CD14-positive monocyte (primary cell): ENCODE data around the gene CALCOCO2. TPM values are rescaled to one million over a fixed set of nuclear protein-coding genes. Genes with fewer than 3 reads are reported as not detected.

Experiments used
- DNase-seq, 3 donors: peaks; one replicate each; pipeline ENCODE4 v3.0.0-alpha.2; 2011 to 2022
- H2AFZ ChIP-seq: 2 replicates; pipeline ENCODE4 v1.6.0; 2012; ENCODE audit warnings: mild to moderate bottlenecking, low read depth, low read length, inconsistent platforms; ENCODE audit not compliant: insufficient read depth, poor library complexity, severe bottlenecking
- H3K27ac ChIP-seq, 2 donors: 1 replicate in 1 of 2; 2 replicates in 1 of 2; pipeline ENCODE4 v1.5.1; 2012 to 2013; ENCODE audit warnings: low read length in 2 of 2, control low read depth in 1 of 2, inconsistent platforms in 1 of 2, low read depth in 1 of 2, mild to moderate bottlenecking in 1 of 2
- H3K27me3 ChIP-seq, 2 donors: one replicate each; pipeline versions ENCODE4 v1.6.0 to v1.6.1; 2011 to 2013; ENCODE audit warnings: low read length in 2 of 2; ENCODE audit not compliant: control insufficient read depth in 2 of 2, insufficient read depth in 2 of 2
- H3K36me3 ChIP-seq, 2 donors: replicated peaks in 1 of 2; 1 replicate in 1 of 2; 2 replicates in 1 of 2; pipeline versions ENCODE4 v1.5.1 to v1.6.1; 2012 to 2013; ENCODE audit warnings: low read length in 2 of 2, control low read depth in 1 of 2, inconsistent platforms in 1 of 2, mild to moderate bottlenecking in 1 of 2; ENCODE audit not compliant: insufficient read depth in 2 of 2, control insufficient read depth in 1 of 2
- H3K4me1 ChIP-seq, 2 donors: 1 replicate in 1 of 2; 2 replicates in 1 of 2; pipeline versions ENCODE4 v1.5.1 to v1.6.1; 2012 to 2013; ENCODE audit warnings: low read length in 2 of 2, control low read depth in 1 of 2, inconsistent platforms in 1 of 2, mild to moderate bottlenecking in 1 of 2, moderate library complexity in 1 of 2; ENCODE audit not compliant: insufficient read depth in 2 of 2, control insufficient read depth in 1 of 2
- H3K4me2 ChIP-seq: replicated peaks from 2 replicates; pipeline ENCODE3; 2012; ENCODE audit warnings: low read length, moderate library complexity, mild to moderate bottlenecking; ENCODE audit not compliant: poor library complexity, severe bottlenecking; ENCODE audit errors: extremely low read depth
- H3K4me3 ChIP-seq, 3 experiments: fragments of 200-600 bp in 1 of 3; sonication (generic) in 1 of 3; replicated peaks in 1 of 3; 1 replicate in 2 of 3; 2 replicates in 1 of 3; pipeline ENCODE4 v1.5.1; 2011 to 2013; ENCODE audit warnings: low read length in 3 of 3, mild to moderate bottlenecking in 3 of 3, control low read depth in 2 of 3, low read depth in 2 of 3, inconsistent platforms in 1 of 3, moderate library complexity in 1 of 3
- H3K79me2 ChIP-seq: 2 replicates; pipeline ENCODE4 v1.6.0; 2012; ENCODE audit warnings: mild to moderate bottlenecking, control low read depth, inconsistent platforms, low read length, moderate library complexity; ENCODE audit not compliant: insufficient read depth
- H3K9ac ChIP-seq: 2 replicates; pipeline ENCODE4 v1.6.0; 2017; ENCODE audit warnings: low read length, mild to moderate bottlenecking; ENCODE audit not compliant: insufficient read depth, poor library complexity, severe bottlenecking
- H3K9me3 ChIP-seq, 2 donors: replicated peaks in 1 of 2; 1 replicate in 1 of 2; 2 replicates in 1 of 2; pipeline versions ENCODE4 v1.5.1 to v1.6.1; 2012 to 2013; ENCODE audit warnings: low read length in 2 of 2, control low read depth in 1 of 2; ENCODE audit not compliant: control insufficient read depth in 1 of 2, insufficient read depth in 1 of 2
- H4K20me1 ChIP-seq: 2 replicates; pipeline ENCODE4 v1.6.0; 2012; ENCODE audit warnings: mild to moderate bottlenecking, low read length, control low read depth, moderate library complexity; ENCODE audit not compliant: insufficient read depth
- H3K27ac Mint-ChIP-seq, 7 donors: one replicate each; pipeline ENCODE4 v1.8.0; 2020; ENCODE audit warnings: mild to moderate bottlenecking in 7 of 7, mixed read lengths in 7 of 7, moderate library complexity in 6 of 7, inconsistent platforms in 2 of 7
- H3K27me3 Mint-ChIP-seq, 3 donors: one replicate each; pipeline ENCODE4 v1.8.0; 2021 to 2022; ENCODE audit warnings: low read depth in 3 of 3, mild to moderate bottlenecking in 3 of 3, mixed read lengths in 3 of 3, moderate library complexity in 3 of 3, inconsistent platforms in 1 of 3
- H3K36me3 Mint-ChIP-seq, 2 donors: one replicate each; pipeline ENCODE4 v1.8.0; 2020; ENCODE audit warnings: mixed read lengths in 2 of 2, inconsistent platforms in 1 of 2, mild to moderate bottlenecking in 1 of 2
- H3K4me1 Mint-ChIP-seq: one replicate; pipeline ENCODE4 v1.8.0; 2020; ENCODE audit warnings: mild to moderate bottlenecking, mixed read lengths
- H3K4me3 Mint-ChIP-seq, 2 donors: one replicate each; pipeline ENCODE4 v1.8.0; 2020; ENCODE audit warnings: mild to moderate bottlenecking in 2 of 2, mixed read lengths in 2 of 2, moderate library complexity in 1 of 2
- H3K9me3 Mint-ChIP-seq, 7 donors: one replicate each; pipeline ENCODE4 v1.8.0; 2020 to 2022; ENCODE audit warnings: mixed read lengths in 7 of 7, mild to moderate bottlenecking in 6 of 7, moderate library complexity in 6 of 7, inconsistent platforms in 2 of 7
- CTCF ChIP-seq: fragments of 200-600 bp; IDR thresholded peaks from one replicate; pipeline ENCODE4 v1.8.0; 2022; ENCODE audit warnings: antibody characterized with exemption, mild to moderate bottlenecking
- WGBS: methylation state at CpG from one replicate; pipeline ENCODE4 v1.1.5; 2013; ENCODE audit warnings: missing lambda C conversion rate; ENCODE audit not compliant: insufficient coverage; 5-methylcytosine and 5-hydroxymethylcytosine counted together
- intact Hi-C, 2 donors: fragments of 100-400 bp; cut with micrococcal nuclease; formaldehyde crosslinking; loops; one replicate each; pipeline versions ENCODE4 v1.15.0 to v1.15.1; 2023
- polyA plus RNA-seq, 3 donors: library from polyadenylated mRNA; depleted of rRNA in 1 of 3; unstranded in 2 of 3; stranded (reverse) in 1 of 3; fragments of 300-500 nt in 2 of 3; fragments of >200 nt in 1 of 3; fragmentation: Illumina TruSeq in 2 of 3; gene quantifications; 1 replicate in 2 of 3; 2 replicates in 1 of 3; pipeline ENCODE4 v1.2.3, GENCODE V29; 2012 to 2021

The CALCOCO2 gene
- polyA plus RNA-seq, 3 donors, result 87.5 to 280 (median 214) TPM

GRCh38 chr17:48905987-48906515 is 75.2 kb downstream of the CALCOCO2 start:
- no peak for DNase-seq
- intact Hi-C loops, result loop anchor here in 1 of 2 donors (5.0 kb wide), 1 partner anchor 74 kb away; the partner anchor contains the start of gene CALCOCO2
- Mint-ChIP-seq H3K4me3 (no peak overlapping the region), H3K4me1 (peaks cover 28% of the 10 kb centered on the region), H3K36me3 (peaks cover 11 to 16% of the 10 kb centered on the region in 2 donors), H3K27ac (peak overlapping the region in 1 of 7 donors; percentile 66), H3K9me3 (no peaks in the 10 kb centered on the region), H3K27me3 (peaks cover 1 to 5% (median 3%) of the 10 kb centered on the region in 3 donors)
- no CpG with 5 or more reads among the region's 9 CpGs for WGBS
- Histone ChIP-seq H3K9ac (no peak overlapping the region), H2AFZ (no peak overlapping the region), H3K4me1 (peaks cover 23 to 31% of the 10 kb centered on the region in 2 donors), H3K27ac (no peak overlapping the region), H3K9me3 (no peaks in the 10 kb centered on the region), H3K4me3 (no peak overlapping the region), H3K79me2 (peaks cover 25% of the 10 kb centered on the region), H4K20me1 (peaks cover 22% of the 10 kb centered on the region), H3K27me3 (no peaks in the 10 kb centered on the region), H3K4me2 (no peak overlapping the region), H3K36me3 (peaks cover 7 to 11% of the 10 kb centered on the region in 2 donors)
- TF ChIP-seq CTCF, result no peak

- intact Hi-C loops, result loop anchor here in 1 of 2 donors (2.0 to 5.0 kb wide), 2 partner anchors 15 to 75 kb away; partner anchors contain the start of genes ATP5MC1 and CALCOCO2
These were observed 76.8 kb downstream of the CALCOCO2 start for GRCh38 chr17:48907713-48908046.

More at GRCh38 chr17:48907713-48908046, 76.8 kb downstream of the CALCOCO2 start:
- Mint-ChIP-seq H3K4me1 (peaks cover 35% of the 10 kb centered on the region), H3K27me3 (peaks cover 0 to 3% (median 3%) of the 10 kb centered on the region in 3 donors), H3K4me3 (peak overlapping the region; percentile 93 to 98), H3K9me3 (no peaks in the 10 kb centered on the region), H3K27ac (peak overlapping the region; percentile 96 to 100 (median 98)), H3K36me3 (peaks cover 26 to 32% of the 10 kb centered on the region in 2 donors)
- Histone ChIP-seq H4K20me1 (peaks cover 37% of the 10 kb centered on the region), H3K36me3 (peaks cover 12 to 27% of the 10 kb centered on the region in 2 donors), H3K4me1 (peaks cover 25 to 37% of the 10 kb centered on the region in 2 donors), H3K4me3 (peak overlapping the region; percentile 37 to 82 (median 68)), H3K27ac (peak overlapping the region; percentile 93 to 98), H3K9me3 (no peaks in the 10 kb centered on the region), H3K79me2 (peaks cover 41% of the 10 kb centered on the region), H2AFZ (peak overlapping the region; percentile 88), H3K9ac (peak overlapping the region; percentile 92), H3K4me2 (peak overlapping the region; percentile 89), H3K27me3 (no peaks in the 10 kb centered on the region)
- DNase-seq, result peak; percentile 56 to 73 (median 71)
- TF ChIP-seq CTCF, result no peak
- 0% methylated on average over 1 of the region's 2 CpGs for WGBS
